K562 (cell line): ENCODE results near the gene ARHGAP22. TPM values are rescaled to one million over a fixed set of nuclear protein-coding genes. Genes with fewer than 3 reads are reported as not detected.

ENCODE experiments used
- ATAC-seq: fragments of 200-7000 bp; cut with Tn5 transposase; 3 replicates; pipeline ENCODE4 v1.9.1; 2020; ENCODE audit warnings: moderate library complexity
- BruUV-seq: library from RNA; stranded (reverse); fragments of 400-500 nt; replicated peaks from 2 replicates; lab custom pipeline; 2021; lab: Mats Ljungman, UMichigan
- CTCF ChIA-PET: fragments of 300-600 bp; formaldehyde crosslinking; extraction: SDS; loops from one replicate; lab custom pipeline; 2021; ENCODE audit warnings: low intra/inter-chr PET ratio; lab: Yijun Ruan, JAX
- POLR2A ChIA-PET: fragments of 300-600, 350-650 bp; sonication (Branson Sonifier 250); formaldehyde crosslinking; extraction: SDS; loops from one replicate; lab custom pipeline; 2021; ENCODE audit warnings: antibody characterized with exemption, inconsistent platforms; lab: Yijun Ruan, JAX
- DNase-seq, 4 experiments: peaks; one replicate each; pipeline versions ENCODE4 v3.0.0 to v3.0.0-alpha.2; 2011 to 2018; ENCODE audit warnings: low spot score in 3 of 4, mixed read lengths in 3 of 4; ENCODE audit errors: extremely low read depth in 1 of 4
- FAIRE-seq: peaks from 2 replicates; lab custom pipeline; 2011; peaks lifted over from hg19 to GRCh38; lab: Jason Lieb, UNC
- H2AFZ ChIP-seq: 2 replicates; pipeline ENCODE4 v1.6.0; 2011; ENCODE audit warnings: low read depth, low read length, control low read depth, inconsistent platforms
- H3K27ac ChIP-seq: fragments of 200-600 bp; 3 replicates; pipeline ENCODE4 v1.8.0; 2011; ENCODE audit warnings: low read depth, mild to moderate bottlenecking, control low read depth, inconsistent platforms, low read length, moderate library complexity, mixed read lengths; ENCODE audit errors: extremely low read depth
- H3K27me3 ChIP-seq, 2 experiments: fragments of 300-600 bp in 1 of 2; 2 replicates in 1 of 2; 3 replicates in 1 of 2; pipeline versions ENCODE4 v1.6.0 to v1.8.0; 2011; ENCODE audit warnings: inconsistent platforms in 2 of 2, low read length in 2 of 2, mild to moderate bottlenecking in 1 of 2, mixed read lengths in 1 of 2, moderate library complexity in 1 of 2; ENCODE audit not compliant: control insufficient read depth in 2 of 2, insufficient read depth in 2 of 2
- H3K36me3 ChIP-seq: fragments of 300-600 bp; 3 replicates; pipeline ENCODE4 v1.8.0; 2011; ENCODE audit warnings: mild to moderate bottlenecking, low read length, inconsistent platforms; ENCODE audit not compliant: control insufficient read depth, insufficient read depth
- H3K4me1 ChIP-seq, 2 experiments: fragments of 200-600 bp in 1 of 2; replicated peaks in 1 of 2; 2 replicates in 1 of 2; 3 replicates in 1 of 2; pipeline versions ENCODE4 v1.5.1 to v1.8.0; 2011; ENCODE audit warnings: inconsistent platforms in 2 of 2, low read length in 2 of 2, mild to moderate bottlenecking in 1 of 2, mixed read lengths in 1 of 2, moderate library complexity in 1 of 2; ENCODE audit not compliant: control insufficient read depth in 2 of 2, insufficient read depth in 2 of 2
- H3K4me2 ChIP-seq: 2 replicates; pipeline ENCODE4 v1.6.1; 2011; ENCODE audit warnings: low read length, control low read depth, inconsistent platforms, mixed read lengths; ENCODE audit not compliant: insufficient read depth
- H3K4me3 ChIP-seq: fragments of 200-600 bp; sonication (generic), shearing (Covaris generic); 2 replicates; pipeline ENCODE4 v1.5.1; 2016; ENCODE audit warnings: control low read depth, inconsistent platforms
- H3K79me2 ChIP-seq: fragments of 200-600 bp; 3 replicates; pipeline ENCODE4 v1.8.0; 2011; ENCODE audit warnings: low read length, inconsistent platforms; ENCODE audit not compliant: control insufficient read depth, insufficient read depth
- H3K9ac ChIP-seq, 2 experiments: 2 replicates each; pipeline versions ENCODE4 v1.6.0 to v1.6.1; 2011; ENCODE audit warnings: low read depth in 2 of 2, low read length in 2 of 2, control low read depth in 1 of 2, inconsistent platforms in 1 of 2, mild to moderate bottlenecking in 1 of 2, mixed read lengths in 1 of 2; ENCODE audit not compliant: insufficient read depth in 1 of 2
- H3K9me1 ChIP-seq: one replicate; pipeline ENCODE4 v1.6.0; 2011; ENCODE audit warnings: inconsistent platforms, mild to moderate bottlenecking, low read length, moderate library complexity; ENCODE audit not compliant: control insufficient read depth, insufficient read depth
- H3K9me3 ChIP-seq: replicated peaks from 2 replicates; pipeline ENCODE4 v1.5.1; 2011; ENCODE audit warnings: low read depth, low read length, inconsistent platforms; ENCODE audit not compliant: control insufficient read depth, insufficient read depth
- H4K20me1 ChIP-seq: replicated peaks from 2 replicates; pipeline ENCODE4 v1.6.1; 2011; ENCODE audit warnings: low read length, inconsistent platforms, mixed read lengths; ENCODE audit not compliant: control insufficient read depth, insufficient read depth
- FOXM1 ChIP-seq, 2 experiments: fragments of 450-650 bp in 1 of 2; sonication (generic) in 1 of 2; formaldehyde crosslinking in 1 of 2; IDR thresholded peaks; 2 replicates each; pipeline versions ENCODE4 v1.6.1 to v1.9.0; 2017 to 2022; ENCODE audit warnings: low read depth in 2 of 2, mild to moderate bottlenecking in 2 of 2, missing genetic modification reagents in 1 of 2, moderate library complexity in 1 of 2
- HOXB6 ChIP-seq: fragments of 250-450 bp; sonication (Bioruptor Pico); IDR thresholded peaks from 2 replicates; pipeline ENCODE4 v1.5.1; 2022; ENCODE audit warnings: mild to moderate bottlenecking, borderline replicate concordance
- MYBL2 ChIP-seq, 2 experiments: fragments of 450-650 bp in 1 of 2; sonication (generic) in 1 of 2; formaldehyde crosslinking in 1 of 2; IDR thresholded peaks; 2 replicates each; pipeline versions ENCODE4 v1.6.1 to v1.8.1; 2017 to 2022; ENCODE audit warnings: borderline replicate concordance in 1 of 2, inconsistent platforms in 1 of 2, low read depth in 1 of 2, mild to moderate bottlenecking in 1 of 2, missing genetic modification reagents in 1 of 2, moderate library complexity in 1 of 2
- YY1 ChIP-seq, 3 experiments: IDR thresholded peaks; 2 replicates each; pipeline ENCODE4 v1.6.1; 2011; ENCODE audit warnings: low read length in 2 of 3, mild to moderate bottlenecking in 2 of 3, moderate library complexity in 2 of 3, borderline replicate concordance in 1 of 3, control low read depth in 1 of 3, low read depth in 1 of 3; ENCODE audit not compliant: insufficient read depth in 3 of 3, insufficient replicate concordance in 2 of 3, control insufficient read depth in 1 of 3, insufficient read length in 1 of 3; ENCODE audit errors: extremely low read depth in 1 of 3
- ZNF445 ChIP-seq: fragments of 250-450 bp; sonication (Bioruptor Pico); IDR thresholded peaks from 2 replicates; pipeline ENCODE4 v1.4.0; 2020; ENCODE audit warnings: low read depth, mild to moderate bottlenecking, moderate library complexity
- WGBS: fragments of 100-300 bp; shearing (Covaris generic); methylation state at CpG from one replicate; pipeline ENCODE4 v1.1.6; 2016; ENCODE audit warnings: low coverage, mixed read lengths; ENCODE audit not compliant: insufficient coverage; ENCODE audit errors: missing lambda C conversion rate; 5-methylcytosine and 5-hydroxymethylcytosine counted together
- in situ Hi-C: fragments of 300-500 bp; cut with MboI; formaldehyde crosslinking; loops from 4 replicates; pipeline ENCODE4 v1.15.0; 2018; ENCODE audit warnings: inconsistent platforms, mixed read lengths
- intact Hi-C: fragments of 100-400 bp; cut with micrococcal nuclease; formaldehyde crosslinking; loops from 2 replicates; pipeline ENCODE4 v1.14.2; 2022
- polyA plus RNA-seq, 8 experiments: library from polyadenylated mRNA; depleted of rRNA in 4 of 8; stranded (reverse) in 5 of 8; unstranded in 3 of 8; fragments of >200 nt; fragmentation: Nextera tagmentation in 2 of 8; fragmentation: Illumina TruSeq in 1 of 8; extraction: Ambion mirVana in 2 of 8; extraction: Trizol in 1 of 8; gene quantifications; 2 replicates each; pipeline versions ENCODE4 v1.2.1 to v1.2.3, GENCODE V29; 2011 to 2014; ENCODE audit warnings: inconsistent platforms in 1 of 8, missing spikeins in 1 of 8
- total RNA-seq, 7 experiments: library from RNA; depleted of rRNA in 6 of 7; stranded (reverse); fragments of >200 nt in 6 of 7; fragmentation: Illumina TruSeq in 2 of 7; extraction: Trizol in 2 of 7; gene quantifications; 2 replicates each; pipeline versions ENCODE4 v1.2.1 to v1.2.3, GENCODE V29; 2011 to 2021; ENCODE audit warnings: low replicate concordance in 1 of 7
- TF ChIP-seq, protein P1 (sequence below): fragments of 250-450 bp; sonication (Bioruptor Pico); IDR thresholded peaks from 2 replicates; pipeline ENCODE4 v1.5.0; 2022; ENCODE audit warnings: mild to moderate bottlenecking
- TF ChIP-seq, protein P2 (sequence below): fragments of 450-650 bp; IDR thresholded peaks from 2 replicates; pipeline ENCODE4 v1.6.1; 2017; ENCODE audit warnings: mild to moderate bottlenecking, moderate library complexity
- TF ChIP-seq, protein P3 (sequence below): sonication (generic); formaldehyde crosslinking; IDR thresholded peaks from 2 replicates; pipeline ENCODE4 v1.9.0; 2022; ENCODE audit warnings: mild to moderate bottlenecking, missing genetic modification reagents

ARHGAP22 gene
- total and polyA plus RNA-seq, 9 of the 15 experiments (the other 6 are each of a cell fraction or from before 2014, with no cell fraction given) = 1.3 to 28.1 (median 12.7) TPM

DNA sequence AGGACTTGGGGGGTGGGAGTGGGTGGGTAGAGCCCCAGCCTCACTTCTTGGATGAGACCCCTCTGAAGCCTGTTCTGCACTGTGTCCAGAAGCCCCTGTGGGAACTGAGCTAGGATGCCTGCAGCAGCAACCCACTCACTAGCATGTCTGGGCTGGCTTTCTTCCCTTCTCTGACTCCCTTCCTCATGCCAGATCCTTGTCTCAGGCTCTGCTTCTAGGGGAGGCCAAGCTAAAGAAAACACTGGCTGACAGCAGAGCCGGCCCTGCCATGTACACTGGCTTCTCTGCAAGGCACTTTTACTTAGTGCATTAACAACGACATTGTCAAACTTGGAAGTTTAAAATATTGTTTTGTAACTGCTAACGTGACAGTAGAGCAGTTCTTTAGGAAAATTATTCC, 50.2 kb downstream of the ARHGAP22 start:
- no peak overlapping the region for H2AFZ ChIP-seq
- WGBS = 0% methylated on average over 3 of the region's 3 CpGs
- H3K4me1 ChIP-seq = no peaks in the 10 kb centered on the region
- in situ Hi-C loops (loop anchor here (5.0 kb wide), 1 partner anchor 103 kb away; no protein-coding TSS in a partner anchor), intact Hi-C loops (loop anchor here (5.0 kb wide), 1 partner anchor 53 kb away; the partner anchor contains the start of gene ARHGAP22)
- no peak for TF ChIP-seq MYBL2 (IDR thresholded peaks at IDR 0.05; ENCODE audit: low read depth)
- no peak for TF ChIP-seq MYBL2 (CRISPR knock-in tag; IDR thresholded peaks at IDR 0.05; ENCODE audit: borderline replicate concordance)
- no peak for TF ChIP-seq FOXM1 (IDR thresholded peaks at IDR 0.05; ENCODE audit: low read depth)
- TF ChIP-seq FOXM1 (CRISPR knock-in tag; IDR thresholded peaks at IDR 0.05; ENCODE audit: low read depth) = no peak
- no peaks in the 10 kb centered on the region for H3K9me1 ChIP-seq
- DNase-seq (no peak), FAIRE-seq (peak; percentile 69), ATAC-seq (no peak)
- no peaks in the 10 kb centered on the region for H4K20me1 ChIP-seq
- no peaks in the 10 kb centered on the region for H3K36me3 ChIP-seq
- H3K4me2 ChIP-seq = no peak overlapping the region
- H3K27me3 ChIP-seq = peaks cover 7 to 26% of the 10 kb centered on the region in 2 experiments
- no TSS peak for BruUV-seq
- ChIA-PET CTCF (interaction anchor here (4.0 kb wide), 1 partner anchor 101 kb away, joined by 46 read pairs; no protein-coding TSS in a partner anchor), POLR2A (no interaction called here)
- no peaks in the 10 kb centered on the region for H3K79me2 ChIP-seq
- no peak overlapping the region for H3K27ac ChIP-seq
- H3K9me3 ChIP-seq = 0 out of 2 replicates have a peak, but pooled peaks cover 4% of the 10 kb centered on the region
- H3K4me3 ChIP-seq = no peak overlapping the region
- no peak overlapping the region for H3K9ac ChIP-seq

DNA sequence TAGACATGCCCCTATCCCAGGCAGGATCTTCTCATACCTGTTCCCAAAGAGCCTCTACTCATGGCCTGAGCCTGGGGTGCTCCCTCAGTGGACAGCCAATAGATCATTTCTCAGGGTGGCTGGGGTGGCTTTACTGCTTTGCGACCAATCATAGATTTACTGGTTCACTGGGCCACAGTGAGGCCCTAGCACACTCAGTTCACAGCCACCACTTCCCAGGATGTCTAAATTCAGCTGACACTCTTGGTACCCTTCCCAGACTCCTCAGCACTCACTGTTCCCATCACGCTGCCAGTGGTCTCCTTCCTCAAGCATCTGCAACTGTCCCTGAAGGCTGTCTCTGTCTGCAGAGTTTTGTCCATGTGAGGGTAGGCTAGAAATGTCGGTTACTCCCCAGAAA, 50.6 kb downstream of the ARHGAP22 start:
- FAIRE-seq (no peak), ATAC-seq (no peak), DNase-seq (no peak)
- H4K20me1 ChIP-seq = no peaks in the 10 kb centered on the region
- CTCF ChIA-PET = interaction anchor here (4.0 kb wide), 1 partner anchor 102 kb away, joined by 46 read pairs; no protein-coding TSS in a partner anchor
- WGBS = 8% methylated on average over 3 of the region's 3 CpGs
- in situ Hi-C loops = loop anchor here (5.0 kb wide), 1 partner anchor 103 kb away; no protein-coding TSS in a partner anchor
- intact Hi-C loops = loop anchor here (5.0 kb wide), 1 partner anchor 53 kb away; the partner anchor contains the start of gene ARHGAP22
- H3K36me3 ChIP-seq = no peaks in the 10 kb centered on the region
- H3K79me2 ChIP-seq = no peaks in the 10 kb centered on the region
- H3K9me3 ChIP-seq = 0 out of 2 replicates have a peak, but pooled peaks cover 4% of the 10 kb centered on the region
- no peak overlapping the region for H3K4me2 ChIP-seq
- H3K4me3 ChIP-seq = no peak overlapping the region
- POLR2A ChIA-PET = no interaction called here
- H3K9ac ChIP-seq = no peak overlapping the region
- peaks cover 8 to 30% of the 10 kb centered on the region in 2 experiments for H3K27me3 ChIP-seq
- no peaks in the 10 kb centered on the region for H3K4me1 ChIP-seq
- BruUV-seq = no TSS peak
- H3K27ac ChIP-seq = no peak overlapping the region
- H3K9me1 ChIP-seq = no peaks in the 10 kb centered on the region
- no peak overlapping the region for H2AFZ ChIP-seq
- TF ChIP-seq HOXB6 (no peak), ZNF445 (CRISPR knock-in tag) (no peak), YY1 (IDR thresholded peaks at IDR 0.05; ENCODE audit: borderline replicate concordance in 1 of 3, control insufficient read depth in 1 of 3, extremely low read depth in 1 of 3, insufficient read depth in 3 of 3, insufficient read length in 1 of 3, insufficient replicate concordance in 2 of 3, low read depth in 1 of 3, low read length in 2 of 3) (no peak)
- TF ChIP-seq, protein P1, sequence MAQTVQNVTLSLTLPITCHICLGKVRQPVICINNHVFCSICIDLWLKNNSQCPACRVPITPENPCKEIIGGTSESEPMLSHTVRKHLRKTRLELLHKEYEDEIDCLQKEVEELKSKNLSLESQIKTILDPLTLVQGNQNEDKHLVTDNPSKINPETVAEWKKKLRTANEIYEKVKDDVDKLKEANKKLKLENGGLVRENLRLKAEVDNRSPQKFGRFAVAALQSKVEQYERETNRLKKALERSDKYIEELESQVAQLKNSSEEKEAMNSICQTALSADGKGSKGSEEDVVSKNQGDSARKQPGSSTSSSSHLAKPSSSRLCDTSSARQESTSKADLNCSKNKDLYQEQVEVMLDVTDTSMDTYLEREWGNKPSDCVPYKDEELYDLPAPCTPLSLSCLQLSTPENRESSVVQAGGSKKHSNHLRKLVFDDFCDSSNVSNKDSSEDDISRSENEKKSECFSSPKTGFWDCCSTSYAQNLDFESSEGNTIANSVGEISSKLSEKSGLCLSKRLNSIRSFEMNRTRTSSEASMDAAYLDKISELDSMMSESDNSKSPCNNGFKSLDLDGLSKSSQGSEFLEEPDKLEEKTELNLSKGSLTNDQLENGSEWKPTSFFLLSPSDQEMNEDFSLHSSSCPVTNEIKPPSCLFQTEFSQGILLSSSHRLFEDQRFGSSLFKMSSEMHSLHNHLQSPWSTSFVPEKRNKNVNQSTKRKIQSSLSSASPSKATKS (CRISPR knock-in tag) = no peak
- TF ChIP-seq, protein P2, sequence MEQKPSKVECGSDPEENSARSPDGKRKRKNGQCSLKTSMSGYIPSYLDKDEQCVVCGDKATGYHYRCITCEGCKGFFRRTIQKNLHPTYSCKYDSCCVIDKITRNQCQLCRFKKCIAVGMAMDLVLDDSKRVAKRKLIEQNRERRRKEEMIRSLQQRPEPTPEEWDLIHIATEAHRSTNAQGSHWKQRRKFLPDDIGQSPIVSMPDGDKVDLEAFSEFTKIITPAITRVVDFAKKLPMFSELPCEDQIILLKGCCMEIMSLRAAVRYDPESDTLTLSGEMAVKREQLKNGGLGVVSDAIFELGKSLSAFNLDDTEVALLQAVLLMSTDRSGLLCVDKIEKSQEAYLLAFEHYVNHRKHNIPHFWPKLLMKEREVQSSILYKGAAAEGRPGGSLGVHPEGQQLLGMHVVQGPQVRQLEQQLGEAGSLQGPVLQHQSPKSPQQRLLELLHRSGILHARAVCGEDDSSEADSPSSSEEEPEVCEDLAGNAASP = no peak
- TF ChIP-seq, protein P3, sequence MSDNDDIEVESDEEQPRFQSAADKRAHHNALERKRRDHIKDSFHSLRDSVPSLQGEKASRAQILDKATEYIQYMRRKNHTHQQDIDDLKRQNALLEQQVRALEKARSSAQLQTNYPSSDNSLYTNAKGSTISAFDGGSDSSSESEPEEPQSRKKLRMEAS (CRISPR knock-in tag) = no peak
